ENCODE measurements around the gene ANKS1A.

ANKS1A gene

GRCh38 chr6:35047265-35048011 lies 158.4 kb downstream of the ANKS1A start:
- peak; percentile 79 for DNase-seq (ENCODE audit: low read depth)
- no peak overlapping the region for H3K4me3 ChIP-seq (ENCODE audit: low read depth, low read length)
- no peak for TF ChIP-seq CTCF (conservative IDR thresholded peaks at IDR 0.05; ENCODE audit: low read depth, low read length)

DNA sequence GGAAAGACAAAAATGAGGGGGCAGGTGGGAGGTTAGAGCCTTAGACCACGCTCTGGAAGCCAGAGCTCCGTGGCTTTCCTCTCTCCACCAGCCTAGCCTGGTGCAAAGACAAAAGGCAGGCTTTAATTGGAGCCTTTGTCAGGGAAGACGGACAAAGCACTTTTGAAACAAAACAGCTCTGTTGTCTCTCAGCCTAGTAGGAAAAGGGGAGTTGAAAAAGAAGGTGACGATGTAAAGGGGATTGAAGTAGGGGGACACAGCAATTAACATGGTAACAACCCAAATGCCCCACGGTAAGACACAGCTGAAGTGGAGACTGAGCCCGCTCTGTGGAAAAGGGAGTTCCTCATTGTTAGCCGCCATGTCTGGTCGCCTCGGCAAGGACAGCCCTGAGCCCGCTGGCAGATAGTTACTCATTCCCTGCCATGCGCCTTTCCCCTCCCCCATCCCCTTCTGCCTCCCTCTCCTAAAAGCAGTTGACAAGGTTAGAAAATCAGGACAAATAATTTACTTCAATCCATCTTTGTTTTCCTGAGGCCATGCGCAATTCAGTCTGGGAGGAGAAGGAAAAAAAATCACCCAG lies 159.1 kb downstream of the ANKS1A start:
- H3K4me3 ChIP-seq (ENCODE audit: low read depth, low read length): no peak overlapping the region
- DNase-seq (ENCODE audit: low read depth): no peak
- TF ChIP-seq CTCF (conservative IDR thresholded peaks at IDR 0.05; ENCODE audit: low read depth, low read length): no peak

GRCh38 chr6:35048631-35049083 lies 159.6 kb downstream of the ANKS1A start:
- peak overlapping the region; percentile 5 for H3K4me3 ChIP-seq (ENCODE audit: low read depth, low read length)
- peak; percentile 47 for TF ChIP-seq CTCF (conservative IDR thresholded peaks at IDR 0.05; ENCODE audit: low read depth, low read length)
- DNase-seq (ENCODE audit: low read depth): peak; percentile 94

- no peak overlapping the region for H3K4me3 ChIP-seq (ENCODE audit: low read depth, low read length)
- TF ChIP-seq CTCF (conservative IDR thresholded peaks at IDR 0.05; ENCODE audit: low read depth, low read length): no peak
- DNase-seq (ENCODE audit: low read depth): no peak
Measured at GRCh38 chr6:35049156-35049735, 160.2 kb downstream of the ANKS1A start.

- no peak overlapping the region for H3K4me3 ChIP-seq (ENCODE audit: low read depth, low read length)
- no peak for TF ChIP-seq CTCF (conservative IDR thresholded peaks at IDR 0.05; ENCODE audit: low read depth, low read length)
- peak; percentile 95 for DNase-seq (ENCODE audit: low read depth)
Measured at GRCh38 chr6:35049900-35050756, 161.1 kb downstream of the ANKS1A start.

- DNase-seq (ENCODE audit: low read depth): no peak
- no peak overlapping the region for H3K4me3 ChIP-seq (ENCODE audit: low read depth, low read length)
- TF ChIP-seq CTCF (conservative IDR thresholded peaks at IDR 0.05; ENCODE audit: low read depth, low read length): no peak
Measured at GRCh38 chr6:35050757-35051330, 161.8 kb downstream of the ANKS1A start.

Measured in choroid plexus epithelial cell (primary cell).